DMS53 treated with DMSO at 0.1 percent for 48 hours (cell line): ENCODE measurements around the gene PMFBP1.

Experiments used
- DNase-seq: peaks from one replicate; lab custom pipeline; 2025; ENCODE audit not compliant: unreplicated experiment; lab: John Stamatoyannopoulos, UW

PMFBP1 gene

DNA sequence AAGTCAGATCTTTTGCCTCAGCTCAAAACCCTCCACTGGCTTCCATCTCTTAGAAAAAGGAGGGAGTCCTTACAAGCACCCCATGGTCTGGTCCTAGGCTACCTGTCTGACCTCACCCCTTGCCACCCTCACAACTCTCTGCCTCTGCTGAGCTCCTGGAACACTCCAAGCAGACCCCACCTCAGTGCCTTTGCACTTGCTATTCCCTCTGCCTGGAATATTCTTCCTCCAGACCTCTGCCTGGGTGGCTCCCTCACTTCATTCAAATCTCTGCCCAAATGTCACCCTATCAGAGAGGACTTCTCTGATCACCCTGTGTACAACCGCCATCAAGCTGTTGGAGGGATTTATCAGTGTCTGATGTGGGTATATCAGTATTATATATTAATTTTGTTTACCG is 37.4 kb downstream of the PMFBP1 start:
- no peak for DNase-seq

DNA sequence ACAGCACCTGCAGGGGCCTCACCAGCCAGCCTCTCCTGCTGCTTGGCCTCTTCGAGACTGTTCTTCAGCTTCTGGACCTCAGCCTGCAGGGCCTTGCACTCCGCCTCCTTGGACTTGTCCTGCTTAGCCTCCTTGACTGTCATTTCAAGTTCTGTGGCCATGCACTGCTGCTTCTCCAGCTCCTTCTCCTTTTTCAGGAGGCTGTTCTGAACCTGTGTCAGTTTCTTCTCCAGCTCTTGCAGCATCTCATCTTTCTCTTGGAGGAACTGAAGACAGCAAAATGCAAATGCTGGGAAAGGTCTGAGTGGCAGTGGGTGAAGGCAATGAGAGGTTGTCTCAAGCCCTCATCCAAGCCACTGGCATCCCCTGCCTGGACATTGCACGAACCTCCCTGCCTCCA is 39.2 kb downstream of the PMFBP1 start:
- no peak for DNase-seq

DNA sequence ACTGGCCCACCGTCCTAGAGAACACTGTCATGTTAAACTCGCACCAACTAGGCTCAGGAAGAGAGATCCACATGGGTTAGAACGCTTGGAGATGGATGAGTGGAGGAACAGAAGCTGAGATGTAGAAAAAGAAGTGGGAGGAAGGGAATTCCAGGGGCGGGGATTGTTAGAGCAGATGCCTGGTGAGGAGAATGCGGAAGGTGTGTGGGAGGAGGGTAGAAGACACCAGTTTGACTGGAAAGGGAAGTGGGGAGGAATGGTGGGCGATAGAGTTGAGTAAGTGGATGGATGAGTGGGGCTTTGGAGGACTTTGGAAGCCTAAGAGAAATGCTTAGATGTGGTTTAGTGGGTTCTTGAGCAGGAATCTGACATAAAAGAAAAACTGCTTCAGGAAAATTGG is 40.9 kb downstream of the PMFBP1 start:
- no peak for DNase-seq

DNA sequence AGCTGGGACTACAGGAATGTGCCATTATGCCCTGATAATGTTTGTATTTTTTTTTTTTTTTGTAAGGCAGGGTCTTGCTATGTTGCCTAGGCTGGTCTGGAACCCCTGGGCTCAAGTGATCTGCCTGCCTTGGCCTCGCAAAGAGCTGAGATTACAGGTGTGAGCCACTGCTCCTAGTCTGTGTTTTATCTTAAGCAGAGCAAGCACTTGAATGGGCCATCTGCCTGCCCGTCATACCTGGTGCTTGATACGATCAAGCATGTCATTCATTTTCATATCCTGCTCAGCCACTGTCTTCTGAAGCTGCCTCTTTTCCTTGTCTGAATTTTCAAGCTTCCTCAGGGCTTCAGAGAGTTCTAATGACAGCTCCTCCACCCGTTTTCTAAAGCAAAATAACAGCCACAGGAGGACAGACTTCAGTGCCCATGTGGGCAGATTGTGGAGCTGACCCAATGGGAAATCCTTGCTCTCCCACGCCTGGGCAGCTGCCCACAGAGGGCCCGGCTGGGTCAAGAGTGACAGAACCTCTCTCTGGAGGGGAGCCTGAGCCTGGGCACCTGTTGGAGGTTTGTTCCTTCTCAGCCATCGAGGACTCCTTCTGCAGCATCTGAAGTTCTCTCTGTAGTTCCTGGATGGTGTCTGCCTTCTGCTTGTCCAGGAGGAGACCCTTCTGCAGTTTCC is 41.8 kb downstream of the PMFBP1 start:
- peak; percentile 58 for DNase-seq

DNA sequence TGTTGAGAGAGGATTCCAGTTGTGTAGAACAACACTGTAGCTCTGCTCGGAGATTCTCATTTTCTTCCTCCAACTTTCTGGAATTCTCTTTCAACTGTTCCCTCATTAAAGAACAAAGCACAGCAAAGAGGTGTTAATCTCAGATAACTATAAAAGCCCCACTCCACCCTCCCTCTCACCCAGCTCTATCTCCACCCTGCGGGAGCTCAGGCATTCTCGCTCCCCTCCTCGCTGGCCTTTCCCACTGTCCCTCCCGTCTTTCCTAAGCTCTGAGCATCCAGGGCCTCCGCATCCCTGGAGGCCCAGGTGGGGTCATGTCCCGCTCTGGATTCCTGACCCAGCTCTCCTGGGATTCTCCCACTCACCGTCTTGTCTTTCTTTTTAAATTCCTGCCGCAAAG is 43.3 kb downstream of the PMFBP1 start:
- DNase-seq: no peak

DNA sequence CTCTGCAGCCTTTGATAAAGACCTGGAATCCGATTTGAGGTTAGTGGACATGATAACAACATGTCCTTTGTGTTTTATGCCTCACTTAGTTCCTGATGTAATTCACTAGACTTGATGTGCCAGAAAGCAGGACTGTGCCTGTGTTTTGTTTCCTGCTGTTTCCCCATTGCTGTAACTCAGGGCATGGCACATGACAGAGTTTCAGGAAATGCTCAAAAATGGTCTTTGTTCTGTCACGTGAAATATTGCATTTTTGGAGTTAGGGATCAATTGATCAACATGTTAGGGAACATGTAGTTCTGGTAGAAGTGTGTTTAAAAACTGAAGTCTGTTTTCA is 45.6 kb downstream of the PMFBP1 start:
- no peak for DNase-seq

DNA sequence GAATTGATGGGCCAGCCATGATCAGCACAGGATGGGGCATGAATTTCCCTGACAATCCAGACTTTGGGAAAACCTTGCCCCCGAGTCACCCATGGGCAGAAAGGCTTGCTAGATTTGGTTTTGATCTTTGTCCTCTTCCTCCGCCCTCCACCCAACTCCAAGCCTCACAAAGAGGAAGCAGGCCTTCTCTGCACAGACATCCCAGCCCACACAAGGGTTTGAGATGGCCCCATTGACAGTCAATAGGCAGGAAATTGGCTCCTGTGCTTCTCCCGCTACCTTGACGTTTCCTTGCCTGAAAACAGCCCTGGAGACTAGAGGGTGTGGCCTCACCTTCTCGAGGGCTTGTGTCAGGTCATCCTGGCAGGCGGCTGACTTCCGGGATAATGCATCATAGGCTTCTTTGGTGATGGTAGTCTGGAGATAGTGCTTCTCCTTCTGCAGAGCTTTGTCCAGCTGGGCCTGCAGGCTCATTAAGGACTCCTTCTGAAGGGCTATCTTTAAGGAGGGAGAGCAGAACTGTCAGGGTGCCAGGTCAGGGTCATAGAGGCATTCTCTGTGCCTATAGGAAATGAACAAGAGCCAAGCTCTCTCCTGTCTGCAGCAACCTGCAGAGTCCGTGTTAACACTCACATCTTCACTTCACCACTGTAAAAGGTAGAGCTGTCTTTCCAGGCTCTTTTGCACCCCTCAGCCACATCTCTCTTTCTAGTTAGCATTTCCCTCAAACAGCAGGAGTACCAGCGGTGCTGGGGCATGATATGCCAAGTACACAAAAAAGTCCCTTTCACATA is 46.1 kb downstream of the PMFBP1 start:
- DNase-seq: no peak

DNA sequence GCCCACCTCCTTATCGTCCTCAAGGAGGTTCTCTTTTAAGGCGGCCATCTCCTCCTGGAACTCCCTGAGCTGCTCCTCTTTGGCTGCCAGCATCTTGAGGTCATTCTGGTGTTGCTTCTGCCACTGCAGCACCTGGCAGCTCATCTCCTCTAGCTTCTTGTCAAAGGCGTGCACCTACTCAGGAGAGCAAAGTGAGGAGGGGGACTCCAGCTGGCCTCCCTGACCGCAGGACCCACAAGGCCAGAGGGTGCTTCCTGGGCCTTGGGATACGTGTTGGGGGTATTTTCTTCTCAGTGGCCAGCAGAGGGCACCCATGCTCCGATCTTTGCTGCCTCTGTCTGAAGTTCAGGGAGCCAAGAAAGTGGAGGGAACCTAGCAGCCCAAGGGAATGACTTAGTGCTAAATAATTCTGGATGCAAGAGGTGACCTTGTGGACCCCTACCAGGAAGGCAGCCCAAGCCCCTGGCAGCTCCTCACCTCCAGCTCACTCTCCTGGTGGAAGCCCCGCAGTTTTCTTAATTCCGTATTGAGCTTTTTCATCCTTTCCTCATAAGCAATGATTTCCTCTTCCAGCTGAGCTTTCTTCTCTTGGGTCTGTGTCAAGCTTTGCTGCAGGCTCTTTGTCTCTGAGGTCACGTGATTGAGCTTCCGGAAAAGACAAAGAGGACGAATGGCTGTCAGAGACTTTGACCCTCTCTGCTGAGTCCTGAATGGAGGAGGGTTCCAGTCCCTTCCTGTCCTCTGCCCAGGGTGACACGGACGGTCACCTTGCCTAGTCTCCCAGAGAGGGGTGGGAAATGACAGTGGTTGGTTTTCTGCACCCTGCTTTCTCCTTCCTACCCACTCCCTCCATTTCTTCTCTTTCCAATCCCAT is 47.0 kb downstream of the PMFBP1 start:
- peak; percentile 77 for DNase-seq

DNA sequence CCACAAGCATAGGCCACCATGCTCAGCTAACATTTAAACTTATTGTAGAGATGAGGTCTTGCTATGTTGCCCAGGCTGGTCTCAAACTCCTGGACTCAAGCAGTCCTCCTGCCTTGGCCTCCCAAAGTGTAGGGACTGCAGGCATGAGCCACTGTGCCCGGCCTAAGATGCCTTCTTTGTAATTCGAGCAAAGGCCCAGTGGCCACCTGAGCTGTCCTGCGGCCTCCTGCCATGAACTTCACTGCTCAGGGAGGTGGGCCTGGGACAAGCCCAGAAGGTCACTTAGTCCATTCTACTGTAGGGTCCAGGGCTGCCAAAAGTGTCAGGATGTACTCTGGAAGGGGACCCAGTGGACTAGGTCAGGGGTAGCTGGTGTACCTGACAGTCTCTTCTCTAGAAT is 47.8 kb downstream of the PMFBP1 start:
- no peak for DNase-seq

DNA sequence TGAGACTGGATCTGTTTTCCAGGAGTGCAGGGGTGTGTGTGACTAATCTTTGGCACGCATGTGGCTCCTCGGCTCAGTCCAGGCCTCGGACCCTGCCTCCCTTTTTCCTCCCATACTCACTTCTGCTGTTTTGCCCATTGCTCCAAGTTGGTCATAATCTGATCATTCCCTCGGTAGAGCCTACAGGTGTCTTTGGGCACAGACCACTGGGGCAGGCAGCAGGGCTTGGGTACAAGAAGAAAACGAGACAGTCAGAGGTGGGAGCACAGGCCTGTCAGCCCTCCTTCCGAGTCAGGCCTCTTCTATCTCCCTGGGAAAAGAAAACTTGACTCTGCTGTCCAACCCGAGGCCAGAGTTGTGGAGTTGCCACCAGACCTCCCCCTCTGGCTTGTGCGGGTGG is 48.5 kb downstream of the PMFBP1 start:
- DNase-seq: no peak

DNA sequence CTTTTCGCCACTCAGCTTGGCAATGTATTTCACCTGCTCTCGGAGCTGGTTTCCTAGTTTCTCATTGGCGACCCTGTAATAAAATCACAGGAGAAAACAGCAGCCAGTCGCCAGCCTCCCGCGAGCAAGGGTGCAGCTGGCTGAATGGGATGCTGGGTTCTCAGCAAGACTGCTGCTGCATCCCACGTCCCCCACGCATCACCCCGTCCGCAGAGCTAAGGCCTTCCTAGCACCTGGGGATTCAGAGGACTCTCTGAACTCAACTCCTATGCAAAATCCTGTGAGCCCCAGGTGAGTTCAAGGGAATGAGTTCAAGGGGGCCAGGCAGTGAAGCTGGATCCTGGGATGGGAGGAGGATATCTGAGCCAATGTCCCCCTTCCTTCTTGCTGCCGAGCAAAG is 49.0 kb downstream of the PMFBP1 start:
- no peak for DNase-seq

DNA sequence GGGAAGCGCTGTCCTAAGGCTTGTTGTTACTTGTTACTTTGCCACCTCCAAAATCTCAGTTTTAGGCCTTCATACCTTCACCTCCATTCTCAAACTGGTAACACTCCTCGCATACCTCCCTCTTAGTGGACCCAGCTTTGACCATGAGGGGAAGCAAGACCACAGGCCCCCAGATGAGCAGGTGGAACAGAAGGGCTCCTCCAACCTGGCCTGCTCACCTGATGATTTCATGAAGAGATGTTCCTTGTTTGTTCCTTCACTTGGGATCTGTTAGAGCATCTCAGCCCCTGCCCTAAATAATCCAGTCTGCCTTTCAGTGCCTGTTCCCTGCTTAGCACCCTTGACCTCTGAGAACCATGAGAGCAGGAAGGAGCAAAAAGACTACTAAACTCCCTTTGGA is 49.6 kb downstream of the PMFBP1 start:
- no peak for DNase-seq

DNA sequence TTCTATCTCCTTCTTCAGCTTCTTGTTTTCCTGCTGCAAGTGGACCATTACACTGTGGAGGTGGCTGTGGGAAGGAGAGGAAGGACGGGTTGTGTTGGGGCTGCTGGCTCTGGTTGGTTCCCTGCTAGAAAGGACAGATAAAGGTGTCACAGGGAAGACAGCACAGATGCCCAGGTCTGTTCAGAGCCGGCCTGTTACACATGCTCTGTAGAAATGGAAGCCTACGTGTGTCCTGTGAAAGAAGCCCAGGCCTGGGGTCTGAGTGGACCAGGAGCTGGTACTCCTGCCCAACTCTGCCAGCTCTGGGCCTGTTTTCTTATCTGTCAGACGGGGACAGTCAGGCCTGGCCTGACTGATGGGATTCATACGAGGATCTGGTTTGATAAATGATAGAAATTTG is 51.9 kb downstream of the PMFBP1 start:
- no peak for DNase-seq

DNA sequence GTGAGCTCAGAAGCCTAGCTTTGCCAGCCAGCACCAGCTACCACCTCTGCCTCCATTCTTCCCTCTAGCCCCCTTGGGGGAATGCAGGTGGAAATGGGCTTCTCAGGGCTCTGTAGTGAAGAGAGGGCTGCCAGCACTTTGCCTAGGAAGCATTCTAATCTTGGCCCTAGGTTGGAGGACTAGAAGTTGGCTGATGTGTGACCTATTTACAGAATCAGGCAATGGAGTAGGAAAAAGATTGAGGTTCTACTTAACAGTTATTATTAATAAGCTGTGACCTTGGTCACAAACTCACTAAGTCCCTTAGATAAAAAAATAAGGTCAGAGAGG is 58.4 kb downstream of the PMFBP1 start:
- DNase-seq: no peak

DNA sequence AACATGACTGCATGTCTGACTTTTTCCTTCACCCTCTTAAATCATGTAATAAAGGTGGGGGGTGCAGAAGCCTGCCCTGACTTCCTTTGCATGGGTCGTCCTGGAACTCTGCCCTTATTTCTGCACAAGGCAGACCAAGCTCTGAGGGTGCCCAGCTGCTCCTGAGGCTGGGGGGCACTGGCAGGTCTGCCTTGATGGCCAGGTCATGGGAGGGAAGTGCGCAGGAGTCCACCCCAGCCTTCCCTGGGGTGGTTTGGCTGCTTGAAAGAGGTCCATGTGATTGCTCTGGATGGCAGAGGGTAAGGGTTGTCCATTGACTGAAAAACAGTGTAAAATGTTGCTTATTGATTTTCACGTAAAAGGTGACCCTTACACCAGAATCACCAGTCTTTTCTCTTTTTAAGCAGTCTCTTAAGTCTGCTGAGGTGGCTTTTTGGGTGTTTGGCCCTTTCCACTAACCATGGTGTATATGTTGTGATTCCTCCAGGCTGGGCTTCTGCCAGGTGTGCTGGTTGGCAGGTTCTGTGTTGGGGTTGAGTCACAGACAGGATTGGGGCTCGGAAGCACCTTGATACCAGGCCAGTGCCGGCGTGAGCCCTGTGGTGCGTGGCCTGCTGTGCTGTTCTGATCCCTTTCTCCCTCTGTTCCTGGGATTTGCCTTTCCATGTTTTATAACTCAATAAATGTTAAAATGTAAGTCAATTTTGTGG is 58.9 kb downstream of the PMFBP1 start:
- DNase-seq: no peak

DNA sequence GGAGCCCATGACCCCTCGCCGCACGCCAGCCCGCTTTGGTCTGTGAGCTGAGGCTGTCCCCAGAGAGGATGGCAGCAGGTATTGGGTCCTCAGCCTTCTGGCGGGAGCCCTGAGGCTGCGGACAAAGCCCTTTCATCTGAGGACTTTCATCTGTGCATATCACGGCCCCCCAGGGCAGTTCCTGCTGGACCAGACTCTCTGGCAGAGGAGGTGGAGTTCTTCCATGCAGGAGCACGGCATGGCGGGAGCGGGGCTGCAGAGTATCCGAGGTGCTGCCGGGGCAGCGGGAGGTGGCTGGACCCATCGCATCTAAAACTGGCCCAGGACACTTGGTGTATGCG is 59.5 kb downstream of the PMFBP1 start:
- DNase-seq: no peak

DNA sequence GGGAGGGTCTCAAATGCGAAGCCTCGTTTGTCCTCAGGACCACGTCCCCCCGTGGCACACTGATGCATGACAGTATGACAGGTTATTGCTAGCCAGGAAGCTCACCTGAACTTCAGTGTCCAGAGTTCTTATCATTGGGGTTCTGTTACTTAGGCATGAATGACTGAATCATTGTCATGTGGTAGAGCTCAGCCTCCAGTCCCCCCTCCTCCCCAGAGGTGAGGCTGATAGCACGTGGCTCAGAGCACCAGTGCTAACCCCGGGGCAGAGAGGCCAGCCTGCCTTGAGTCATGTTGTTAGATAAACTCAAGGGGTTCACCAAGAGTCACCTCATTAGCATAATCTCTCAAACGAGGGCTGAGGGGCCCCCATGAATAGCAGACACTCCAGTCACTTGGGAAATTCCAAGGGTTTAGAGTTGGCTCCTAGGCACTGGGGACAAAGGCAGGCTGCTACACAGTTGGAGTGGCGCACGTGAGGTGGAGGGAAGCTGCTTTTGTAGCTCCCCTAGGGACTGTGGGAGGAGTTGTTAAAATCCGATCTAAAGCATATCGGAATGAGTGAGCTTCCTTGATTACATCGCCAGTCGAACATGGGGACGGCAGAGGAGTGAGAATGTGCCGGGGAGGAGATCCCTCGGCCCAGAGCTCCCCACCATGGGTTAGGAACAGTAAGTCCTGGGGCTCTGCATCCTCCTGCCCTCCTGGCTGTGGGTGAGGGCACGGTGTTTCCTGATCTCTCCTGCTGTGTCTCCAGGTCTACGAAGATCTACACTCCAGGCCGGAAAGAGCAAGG is 60.1 kb downstream of the PMFBP1 start:
- DNase-seq: no peak

DNA sequence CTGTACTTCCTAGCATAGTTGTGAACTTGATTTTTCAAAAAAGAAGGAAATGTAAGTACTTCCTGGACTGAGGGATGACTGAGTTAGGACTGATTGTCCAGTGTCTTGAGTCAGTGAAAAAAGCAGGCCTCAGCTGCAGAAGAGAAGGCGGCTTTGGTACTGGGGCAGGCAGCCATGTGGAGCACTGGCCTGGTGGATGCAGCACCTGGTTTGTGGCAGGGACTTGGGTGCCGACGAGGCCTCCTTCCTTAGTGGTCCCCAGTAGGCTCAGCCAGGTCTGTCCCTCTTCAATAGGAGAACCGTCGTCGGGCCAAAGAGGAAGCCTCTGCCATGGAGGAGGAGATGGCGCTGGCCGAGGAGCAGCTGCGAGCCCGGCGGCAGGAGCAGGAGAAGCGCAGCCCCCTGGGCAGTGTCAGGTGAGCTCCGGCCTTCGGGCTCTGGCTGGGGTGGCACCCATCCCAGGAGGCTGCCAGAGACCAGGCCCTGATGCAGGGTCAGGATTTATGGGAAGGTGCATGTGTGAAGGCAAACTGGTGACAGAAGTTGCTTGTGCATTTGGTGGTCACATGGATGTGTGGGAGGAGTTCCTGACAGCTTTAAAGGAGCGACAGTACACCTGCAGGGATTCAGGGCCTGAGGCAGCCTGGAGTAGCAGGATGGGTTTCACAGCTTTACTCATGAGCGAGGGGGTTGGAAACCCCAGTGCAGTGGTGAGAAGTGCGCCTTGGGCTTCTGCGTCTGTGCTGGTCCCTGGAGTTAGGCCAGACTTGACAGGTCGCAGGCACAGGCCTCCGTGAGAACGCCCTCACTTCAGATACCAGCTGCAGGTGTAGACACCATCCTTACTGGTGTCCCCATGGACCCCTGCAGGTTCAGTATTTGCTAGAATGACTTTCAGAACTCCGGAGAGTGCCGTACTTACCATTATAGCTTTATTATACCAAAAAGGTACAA is 61.0 kb downstream of the PMFBP1 start:
- DNase-seq: no peak

DNA sequence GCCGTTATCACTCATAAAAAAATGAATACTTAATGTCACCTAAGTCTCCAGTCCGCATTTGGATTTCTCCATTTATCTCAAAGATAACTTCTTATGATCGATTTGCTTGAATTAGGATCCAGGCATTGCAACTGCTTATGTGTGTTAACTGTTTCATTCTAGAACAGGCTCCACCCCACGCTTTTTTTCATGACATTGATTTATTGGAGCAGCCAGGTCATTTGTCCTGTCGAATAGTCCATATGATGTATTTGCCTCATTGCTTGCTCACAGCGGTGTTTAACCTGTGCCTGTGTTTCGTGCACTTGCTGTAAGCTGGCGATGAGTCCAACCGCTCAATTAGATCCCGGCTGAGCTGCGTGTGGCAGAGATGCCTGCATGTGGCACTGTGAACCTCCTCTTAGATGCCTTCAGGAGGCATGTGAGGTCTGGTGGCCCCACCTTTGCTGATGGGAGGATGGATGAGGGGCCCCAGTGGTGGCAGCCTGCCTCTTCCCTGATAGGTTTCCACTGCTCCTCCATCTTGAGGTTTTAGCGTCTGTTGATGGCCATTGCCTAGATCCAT is 61.9 kb downstream of the PMFBP1 start:
- no peak for DNase-seq
